GM12878 (cell line): ENCODE measurements around the gene PANX2. TPM values are rescaled to one million over a fixed set of nuclear protein-coding genes. Genes with fewer than 3 reads are reported as not detected.

Experiments
- ATAC-seq: fragments of 200-7000 bp; cut with Tn5 transposase; 3 replicates; pipeline ENCODE4 v1.9.1; 2020; ENCODE audit warnings: mild to moderate bottlenecking, moderate library complexity
- BruUV-seq: library from RNA; stranded (reverse); fragments of 400-500 nt; replicated peaks from 2 replicates; lab custom pipeline; 2021; lab: Mats Ljungman, UMichigan
- CTCF ChIA-PET: fragments of 300-600 bp; sonication (Branson Sonifier 250); formaldehyde crosslinking; extraction: SDS; loops from one replicate; lab custom pipeline; 2021; ENCODE audit warnings: inconsistent platforms; lab: Yijun Ruan, JAX
- POLR2A ChIA-PET: fragments of 350-600 bp; formaldehyde crosslinking; extraction: SDS; loops from one replicate; lab custom pipeline; 2021; ENCODE audit warnings: inconsistent platforms; lab: Charles Lee
- RAD21 ChIA-PET: fragments of 300-600 bp; sonication (Branson Sonifier 250); formaldehyde crosslinking; loops from one replicate; lab custom pipeline; 2023; ENCODE audit warnings: antibody characterized with exemption; ENCODE audit not compliant: unreplicated experiment; lab: Charles Lee
- SMC1A ChIA-PET: fragments of 300-600 bp; sonication (Branson Sonifier 250); formaldehyde crosslinking; loops from one replicate; lab custom pipeline; 2023; ENCODE audit not compliant: unreplicated experiment, uncharacterized antibody; lab: Charles Lee
- DNase-seq: peaks from one replicate; pipeline ENCODE4 v3.0.0-alpha.2; 2011; ENCODE audit warnings: low read depth, low spot score
- FAIRE-seq: peaks from 3 replicates; lab custom pipeline; 2011; peaks lifted over from hg19 to GRCh38; lab: Jason Lieb, UNC
- H2AFZ ChIP-seq: 2 replicates; pipeline ENCODE4 v1.6.0; 2011; ENCODE audit warnings: low read depth, low read length, control low read depth; ENCODE audit not compliant: control insufficient read depth
- H3K27ac ChIP-seq: 2 replicates; pipeline ENCODE4 v1.5.1; 2011; ENCODE audit warnings: control low read depth; ENCODE audit not compliant: control insufficient read depth, insufficient read depth
- H3K27me3 ChIP-seq, 2 experiments: replicated peaks in 1 of 2; 2 replicates each; pipeline versions ENCODE4 v1.6.0 to v1.6.1; 2011; ENCODE audit warnings: low read length in 1 of 2; ENCODE audit not compliant: control insufficient read depth in 2 of 2, insufficient read depth in 2 of 2
- H3K36me3 ChIP-seq, 2 experiments: 2 replicates each; pipeline ENCODE4 v1.5.1; 2011; ENCODE audit warnings: low read length in 1 of 2; ENCODE audit not compliant: control insufficient read depth in 2 of 2, insufficient read depth in 2 of 2
- H3K4me1 ChIP-seq: 2 replicates; pipeline ENCODE4 v1.6.1; 2011; ENCODE audit warnings: mild to moderate bottlenecking, low read length, moderate library complexity, mixed read lengths; ENCODE audit not compliant: control insufficient read depth, insufficient read depth
- H3K4me2 ChIP-seq: 2 replicates; pipeline ENCODE4 v1.6.0; 2011; ENCODE audit warnings: control low read depth; ENCODE audit not compliant: control insufficient read depth, insufficient read depth
- H3K4me3 ChIP-seq: fragments of 200-600 bp; sonication (generic); 2 replicates; pipeline ENCODE4 v1.5.1; 2016
- H3K79me2 ChIP-seq: 2 replicates; pipeline ENCODE4 v1.6.0; 2011; ENCODE audit warnings: low read length; ENCODE audit not compliant: control insufficient read depth, insufficient read depth
- H3K9ac ChIP-seq: 2 replicates; pipeline ENCODE4 v1.8.0; 2011; ENCODE audit warnings: low read length, control low read depth, mixed read lengths; ENCODE audit not compliant: control insufficient read depth, insufficient read depth
- H3K9me3 ChIP-seq: replicated peaks from 3 replicates; pipeline ENCODE4 v1.5.1; 2011; ENCODE audit warnings: mild to moderate bottlenecking, low read length; ENCODE audit not compliant: control insufficient read depth, insufficient read depth
- H4K20me1 ChIP-seq: 2 replicates; pipeline ENCODE4 v1.6.0; 2011; ENCODE audit not compliant: control insufficient read depth, insufficient read depth
- BHLHE40 ChIP-seq, 2 experiments: fragments of 450-650 bp in 1 of 2; IDR thresholded peaks; 2 replicates each; pipeline ENCODE4 v1.6.1; 2011 to 2017; ENCODE audit warnings: low read depth in 2 of 2, borderline replicate concordance in 1 of 2, improper control_type of control experiment in 1 of 2, low read length in 1 of 2, mild to moderate bottlenecking in 1 of 2
- CREB1 ChIP-seq: IDR thresholded peaks from 2 replicates; pipeline ENCODE4 v1.6.1; 2012; ENCODE audit warnings: low read depth, mild to moderate bottlenecking, inconsistent platforms
- EED ChIP-seq: sonication (generic); IDR thresholded peaks from 2 replicates; pipeline ENCODE4 v1.6.1; 2016; ENCODE audit warnings: antibody characterized with exemption, low read depth
- WGBS: methylation state at CpG from one replicate; pipeline ENCODE4 v1.1.6; 2016; ENCODE audit warnings: low lambda C conversion rate; ENCODE audit not compliant: insufficient replicate concordance, insufficient coverage; ENCODE audit errors: missing lambda C conversion rate; 5-methylcytosine and 5-hydroxymethylcytosine counted together
- in situ Hi-C: fragments of 300-500 bp; cut with MboI; formaldehyde crosslinking; loops from 9 replicates; pipeline ENCODE4 v1.14.3; 2018; ENCODE audit warnings: mixed read lengths
- intact Hi-C: fragments of 100-400 bp; cut with micrococcal nuclease; formaldehyde crosslinking; loops from one replicate; pipeline ENCODE4 v1.14.2; 2022; ENCODE audit not compliant: unreplicated experiment
- polyA plus RNA-seq, 11 experiments: library from polyadenylated mRNA; depleted of rRNA in 4 of 11; unstranded in 6 of 11; stranded (reverse) in 5 of 11; fragments of >200 nt; fragmentation: Nextera tagmentation in 4 of 11; fragmentation: Illumina TruSeq in 1 of 11; extraction: Ambion mirVana in 4 of 11; extraction: Trizol in 1 of 11; gene quantifications; 1 replicate in 1 of 11; 2 replicates in 10 of 11; pipeline versions ENCODE4 v1.2.1 to v1.2.3, GENCODE V29; 2011 to 2016; ENCODE audit warnings: inconsistent platforms in 2 of 11, missing spikeins in 2 of 11, low read depth in 1 of 11
- total RNA-seq, 4 experiments: library from RNA; depleted of rRNA in 3 of 4; stranded (reverse); fragments of >200 nt in 3 of 4; fragmentation: Illumina TruSeq in 1 of 4; extraction: Trizol in 1 of 4; gene quantifications; 2 replicates each; pipeline versions ENCODE4 v1.2.1 to v1.2.3, GENCODE V29; 2013 to 2021
- TF ChIP-seq, protein P1 (sequence below): IDR thresholded peaks from 2 replicates; pipeline ENCODE4 v1.6.1; 2011; ENCODE audit warnings: borderline replicate concordance, low read depth, mild to moderate bottlenecking, moderate library complexity, low read length; ENCODE audit not compliant: insufficient read depth, poor library complexity, severe bottlenecking
- TF ChIP-seq, protein P2 (sequence below): IDR thresholded peaks from 2 replicates; pipeline ENCODE4 v1.6.1; 2011; ENCODE audit warnings: low read depth, low read length, improper control_type of control experiment, borderline replicate concordance

The PANX2 gene
- total and polyA plus RNA-seq, 10 of the 15 experiments (the other 5 are each of a cell fraction or from before 2014, with no cell fraction given): 0.04 to 0.44 (median 0.17) TPM; not detected in 5

DNA sequence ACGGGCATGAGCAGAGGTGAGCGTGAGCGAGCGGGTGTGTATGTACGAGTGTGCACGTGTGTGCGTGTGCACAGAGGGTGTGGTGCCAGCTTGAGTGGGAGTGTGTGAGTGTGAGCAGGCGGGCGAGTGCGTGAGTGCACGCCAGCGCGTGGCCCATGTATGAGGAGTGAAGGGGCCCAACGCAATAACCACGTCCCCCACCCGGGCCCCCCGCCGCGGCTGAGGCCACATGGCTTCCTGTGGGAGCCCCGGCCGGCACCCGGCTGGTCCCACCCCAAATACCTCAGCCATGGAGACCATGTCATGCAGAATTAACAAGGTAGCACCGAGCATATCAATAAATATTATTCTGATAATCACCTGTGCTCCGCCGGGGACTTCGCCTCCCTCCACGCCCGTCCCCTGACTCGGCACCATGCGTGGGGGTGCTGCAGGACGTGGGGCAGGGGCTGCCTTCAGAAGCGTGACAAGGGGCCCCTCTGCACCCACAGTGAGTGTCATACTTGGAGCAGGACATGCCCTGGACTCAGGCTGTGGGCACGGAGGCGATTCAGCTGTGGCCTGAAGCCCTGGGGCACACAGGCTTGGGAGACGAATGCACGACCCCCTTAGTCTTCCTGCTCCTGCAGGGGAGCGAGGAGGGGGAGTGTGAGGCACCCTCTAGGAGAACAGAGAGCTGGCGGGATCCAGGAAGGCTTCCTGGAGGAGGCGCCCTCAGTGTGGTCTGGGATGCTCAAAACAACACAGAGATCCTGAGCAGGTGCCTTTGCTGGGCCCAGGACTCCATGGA, 9.6 kb downstream of the PANX2 start:
- H3K79me2 ChIP-seq: no peaks in the 10 kb centered on the region
- DNase-seq (no peak), FAIRE-seq (no peak), ATAC-seq (no peak)
- H2AFZ ChIP-seq: no peak overlapping the region
- no peaks in the 10 kb centered on the region for H3K36me3 ChIP-seq
- H3K4me1 ChIP-seq: peaks cover 4% of the 10 kb centered on the region
- TF ChIP-seq, protein P1, sequence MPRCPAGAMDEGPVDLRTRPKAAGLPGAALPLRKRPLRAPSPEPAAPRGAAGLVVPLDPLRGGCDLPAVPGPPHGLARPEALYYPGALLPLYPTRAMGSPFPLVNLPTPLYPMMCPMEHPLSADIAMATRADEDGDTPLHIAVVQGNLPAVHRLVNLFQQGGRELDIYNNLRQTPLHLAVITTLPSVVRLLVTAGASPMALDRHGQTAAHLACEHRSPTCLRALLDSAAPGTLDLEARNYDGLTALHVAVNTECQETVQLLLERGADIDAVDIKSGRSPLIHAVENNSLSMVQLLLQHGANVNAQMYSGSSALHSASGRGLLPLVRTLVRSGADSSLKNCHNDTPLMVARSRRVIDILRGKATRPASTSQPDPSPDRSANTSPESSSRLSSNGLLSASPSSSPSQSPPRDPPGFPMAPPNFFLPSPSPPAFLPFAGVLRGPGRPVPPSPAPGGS: peak; percentile 55
- TF ChIP-seq EED (no peak), BHLHE40 (IDR thresholded peaks at IDR 0.05; ENCODE audit: borderline replicate concordance in 1 of 2, low read depth in 2 of 2, low read length in 1 of 2) (peak in 1 of 2 experiments; percentile 29; a peak in 1 of 4 replicates), CREB1 (no peak)
- TF ChIP-seq, protein P2, sequence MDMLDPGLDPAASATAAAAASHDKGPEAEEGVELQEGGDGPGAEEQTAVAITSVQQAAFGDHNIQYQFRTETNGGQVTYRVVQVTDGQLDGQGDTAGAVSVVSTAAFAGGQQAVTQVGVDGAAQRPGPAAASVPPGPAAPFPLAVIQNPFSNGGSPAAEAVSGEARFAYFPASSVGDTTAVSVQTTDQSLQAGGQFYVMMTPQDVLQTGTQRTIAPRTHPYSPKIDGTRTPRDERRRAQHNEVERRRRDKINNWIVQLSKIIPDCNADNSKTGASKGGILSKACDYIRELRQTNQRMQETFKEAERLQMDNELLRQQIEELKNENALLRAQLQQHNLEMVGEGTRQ: no peak
- no peak overlapping the region for H3K9ac ChIP-seq
- ChIA-PET POLR2A (no interaction called here), SMC1A (no interaction called here), CTCF (no interaction called here), RAD21 (no interaction called here)
- no peak overlapping the region for H3K4me2 ChIP-seq
- no peaks in the 10 kb centered on the region for H3K27me3 ChIP-seq
- H3K4me3 ChIP-seq: no peak overlapping the region
- intact Hi-C loops (no loop called here), in situ Hi-C loops (no loop called here)
- H4K20me1 ChIP-seq: no peaks in the 10 kb centered on the region
- no TSS peak for BruUV-seq
- no peaks in the 10 kb centered on the region for H3K9me3 ChIP-seq
- 20% methylated on average over 39 of the region's 39 CpGs for WGBS
- H3K27ac ChIP-seq: no peak overlapping the region
